K562 (cell line): ENCODE data around the gene SKAP2. TPM values are rescaled to one million over a fixed set of nuclear protein-coding genes. Genes with fewer than 3 reads are reported as not detected.

ENCODE experiments used
- ELF1 ChIP-seq: fragments of 200-800 bp; sonication (Bioruptor generic); IDR thresholded peaks from 2 replicates; pipeline ENCODE4 v1.6.1; 2016; ENCODE audit warnings: missing genetic modification characterization, missing compliant biosample characterization
- GABPA ChIP-seq: fragments of 200-800 bp; sonication (Bioruptor generic); conservative IDR thresholded peaks from 2 replicates; pipeline ENCODE4 v1.6.1; 2016; ENCODE audit warnings: low read depth, missing genetic modification characterization, missing compliant biosample characterization
- KLF16 ChIP-seq: IDR thresholded peaks from 2 replicates; pipeline ENCODE4 v1.6.1; 2016; ENCODE audit warnings: antibody characterized with exemption
- NFE2 ChIP-seq: IDR thresholded peaks from 2 replicates; pipeline ENCODE4 v1.6.1; 2014; ENCODE audit warnings: antibody characterized with exemption, low read depth
- PHF8 ChIP-seq: fragments of 200-600 bp; sonication (generic); IDR thresholded peaks from 2 replicates; pipeline ENCODE4 v1.6.1; 2012; ENCODE audit warnings: mixed run types, mild to moderate bottlenecking, inconsistent platforms, low read length, moderate library complexity, borderline replicate concordance
- SMARCA5 ChIP-seq: fragments of 450-650 bp; IDR thresholded peaks from 2 replicates; pipeline ENCODE4 v1.6.1; 2016
- SUPT5H ChIP-seq: fragments of 450-650 bp; IDR thresholded peaks from 2 replicates; pipeline ENCODE4 v1.6.1; 2016
- TBP ChIP-seq: optimal IDR thresholded peaks from 2 replicates; pipeline ENCODE3; 2011; ENCODE audit warnings: low read depth, low read length, improper control_type of control experiment
- TFE3 ChIP-seq: fragments of 450-650 bp; formaldehyde crosslinking; IDR thresholded peaks from 2 replicates; pipeline ENCODE4 v1.4.0; 2020; ENCODE audit warnings: mild to moderate bottlenecking, mixed read lengths
- ZNF280B ChIP-seq: fragments of 250-450 bp; sonication (Bioruptor Pico); IDR thresholded peaks from 2 replicates; pipeline ENCODE4 v1.5.1; 2021; ENCODE audit warnings: mild to moderate bottlenecking
- polyA plus RNA-seq, 8 experiments: library from polyadenylated mRNA; depleted of rRNA in 4 of 8; stranded (reverse) in 5 of 8; unstranded in 3 of 8; fragments of >200 nt; fragmentation: Nextera tagmentation in 2 of 8; fragmentation: Illumina TruSeq in 1 of 8; extraction: Ambion mirVana in 2 of 8; extraction: Trizol in 1 of 8; gene quantifications; 2 replicates each; pipeline versions ENCODE4 v1.2.1 to v1.2.3, GENCODE V29; 2011 to 2014; ENCODE audit warnings: inconsistent platforms in 1 of 8, missing spikeins in 1 of 8
- total RNA-seq, 7 experiments: library from RNA; depleted of rRNA in 6 of 7; stranded (reverse); fragments of >200 nt in 6 of 7; fragmentation: Illumina TruSeq in 2 of 7; extraction: Trizol in 2 of 7; gene quantifications; 2 replicates each; pipeline versions ENCODE4 v1.2.1 to v1.2.3, GENCODE V29; 2011 to 2021; ENCODE audit warnings: low replicate concordance in 1 of 7
- TF ChIP-seq, protein P1 (sequence below): fragments of 450-650 bp; IDR thresholded peaks from 2 replicates; pipeline ENCODE4 v1.6.1; 2016; ENCODE audit warnings: borderline replicate concordance

Gene SKAP2
- total and polyA plus RNA-seq, 9 of the 15 experiments (the other 6 are each of a cell fraction or from before 2014, with no cell fraction given): 4.2 to 11.7 (median 8.3) TPM

GRCh38 chr7:26864309-26865093, at the start of gene SKAP2 (continued):
- TF ChIP-seq TFE3 (CRISPR knock-in tag) (peak; percentile 75), SMARCA5 (0 out of 2 replicates have a peak, but pooled peaks have one; percentile 6), ELF1 (tag) (peak; percentile 81), PHF8 (peak; percentile 87), NFE2 (peak; percentile 62), SUPT5H (peak; percentile 84), TBP (peak; percentile 62), ZNF280B (CRISPR knock-in tag) (no peak), GABPA (tag) (peak; percentile 58; the same call in 1 of the 2 replicates), KLF16 (peak; percentile 12; the same call in 1 of the 2 replicates)
- TF ChIP-seq, protein P1, sequence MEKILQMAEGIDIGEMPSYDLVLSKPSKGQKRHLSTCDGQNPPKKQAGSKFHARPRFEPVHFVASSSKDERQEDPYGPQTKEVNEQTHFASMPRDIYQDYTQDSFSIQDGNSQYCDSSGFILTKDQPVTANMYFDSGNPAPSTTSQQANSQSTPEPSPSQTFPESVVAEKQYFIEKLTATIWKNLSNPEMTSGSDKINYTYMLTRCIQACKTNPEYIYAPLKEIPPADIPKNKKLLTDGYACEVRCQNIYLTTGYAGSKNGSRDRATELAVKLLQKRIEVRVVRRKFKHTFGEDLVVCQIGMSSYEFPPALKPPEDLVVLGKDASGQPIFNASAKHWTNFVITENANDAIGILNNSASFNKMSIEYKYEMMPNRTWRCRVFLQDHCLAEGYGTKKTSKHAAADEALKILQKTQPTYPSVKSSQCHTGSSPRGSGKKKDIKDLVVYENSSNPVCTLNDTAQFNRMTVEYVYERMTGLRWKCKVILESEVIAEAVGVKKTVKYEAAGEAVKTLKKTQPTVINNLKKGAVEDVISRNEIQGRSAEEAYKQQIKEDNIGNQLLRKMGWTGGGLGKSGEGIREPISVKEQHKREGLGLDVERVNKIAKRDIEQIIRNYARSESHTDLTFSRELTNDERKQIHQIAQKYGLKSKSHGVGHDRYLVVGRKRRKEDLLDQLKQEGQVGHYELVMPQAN: 0 out of 2 replicates have a peak, but pooled peaks have one; percentile 10
